RWPE2 (cell line): ENCODE results near the gene TRAF1.

Source experiments
- ATAC-seq: fragments of 200-7000 bp; cut with Tn5 transposase; 3 replicates; pipeline ENCODE4 v1.9.1; 2021; ENCODE audit warnings: low read depth
- DNase-seq: peaks from one replicate; pipeline ENCODE4 v3.0.0-alpha.2; 2020; ENCODE audit warnings: low spot score
- H3K27ac ChIP-seq: fragments of 450-650 bp; 2 replicates; pipeline ENCODE4 v1.5.1; 2017; ENCODE audit warnings: mild to moderate bottlenecking; ENCODE audit not compliant: poor library complexity, severe bottlenecking
- H3K27me3 ChIP-seq: fragments of 250-450 bp; sonication (Bioruptor Pico); 2 replicates; pipeline ENCODE4 v1.5.1; 2021; ENCODE audit warnings: mild to moderate bottlenecking, moderate library complexity; ENCODE audit not compliant: insufficient read depth, poor library complexity, severe bottlenecking
- H3K36me3 ChIP-seq: fragments of 250-450 bp; sonication (Bioruptor Pico); 2 replicates; pipeline ENCODE4 v1.5.1; 2020; ENCODE audit warnings: low read depth, mild to moderate bottlenecking, moderate library complexity
- H3K4me1 ChIP-seq: fragments of 250-450 bp; sonication (Bioruptor Pico); 2 replicates; pipeline ENCODE4 v1.5.1; 2021; ENCODE audit warnings: mild to moderate bottlenecking, moderate library complexity; ENCODE audit not compliant: insufficient read depth, poor library complexity, severe bottlenecking
- H3K4me3 ChIP-seq: fragments of 250-450 bp; sonication (Bioruptor Pico); 2 replicates; pipeline ENCODE4 v1.5.1; 2021; ENCODE audit warnings: mild to moderate bottlenecking, moderate library complexity; ENCODE audit not compliant: severe bottlenecking
- H3K9me3 ChIP-seq: fragments of 250-450 bp; sonication (Bioruptor Pico); 2 replicates; pipeline ENCODE4 v1.5.1; 2021; ENCODE audit warnings: mild to moderate bottlenecking, moderate library complexity; ENCODE audit not compliant: severe bottlenecking
- CTCF ChIP-seq: fragments of 450-650 bp; IDR thresholded peaks from one replicate; pipeline ENCODE4 v1.5.1; 2017; ENCODE audit warnings: mild to moderate bottlenecking, moderate library complexity; ENCODE audit not compliant: poor library complexity, severe bottlenecking

TRAF1 gene

DNA sequence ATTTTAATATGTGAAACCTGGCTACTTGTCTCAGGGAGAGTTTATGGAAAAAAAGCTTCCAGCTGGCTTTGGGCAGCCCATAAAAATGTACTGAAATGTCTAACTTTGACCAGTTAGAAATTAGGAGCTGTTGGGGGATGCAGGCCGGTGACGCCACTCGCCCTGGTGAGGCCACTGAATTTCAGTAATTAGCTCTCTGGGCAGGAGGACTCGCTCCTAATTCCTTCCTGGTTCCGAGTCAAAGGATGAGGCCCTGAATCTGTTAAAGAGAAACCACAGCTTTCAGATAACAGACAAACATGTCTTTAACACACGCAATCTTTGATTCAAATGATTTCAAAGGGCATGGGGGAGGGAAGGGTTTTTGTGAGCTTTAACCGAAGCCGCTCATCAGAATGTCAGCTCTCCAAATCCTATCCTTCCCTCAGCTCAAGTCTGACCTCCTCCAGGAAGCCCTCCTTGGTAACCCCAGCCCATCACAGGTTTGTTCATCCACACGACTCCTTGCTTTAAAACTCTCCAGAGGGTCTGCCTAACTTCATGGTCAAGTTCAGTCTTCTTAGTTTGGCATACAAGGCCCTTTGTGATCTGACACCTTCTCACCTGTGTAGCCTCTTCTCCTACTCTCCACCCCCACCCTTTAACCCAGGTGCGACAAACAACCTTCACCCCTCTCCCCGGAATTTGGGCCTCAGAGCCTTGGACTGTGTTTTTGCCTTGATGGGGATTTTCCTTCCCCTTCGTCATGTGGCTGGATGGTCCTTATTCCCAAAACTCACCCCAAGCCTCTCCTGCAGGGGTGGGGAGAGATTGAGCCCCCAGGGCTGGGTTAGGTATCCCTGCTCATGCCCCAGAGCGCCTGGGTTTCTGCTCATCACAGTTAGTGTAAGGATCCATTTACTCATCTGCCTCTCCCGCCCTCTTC is 36.0 kb downstream of the TRAF1 start:
- Histone ChIP-seq H3K4me1 (no peaks in the 10 kb centered on the region), H3K9me3 (no peaks in the 10 kb centered on the region), H3K4me3 (no peak overlapping the region), H3K36me3 (no peaks in the 10 kb centered on the region), H3K27me3 (no peaks in the 10 kb centered on the region), H3K27ac (no peak overlapping the region)
- no peak for TF ChIP-seq CTCF
- ATAC-seq = no peak
- no peak for DNase-seq

- H3K27me3 ChIP-seq = no peaks in the 10 kb centered on the region
- no peak overlapping the region for H3K27ac ChIP-seq
- no peaks in the 10 kb centered on the region for H3K36me3 ChIP-seq
- DNase-seq (no peak), ATAC-seq (no peak)
- H3K4me1 ChIP-seq = no peaks in the 10 kb centered on the region
- no peaks in the 10 kb centered on the region for H3K9me3 ChIP-seq
- no peak for TF ChIP-seq CTCF
- H3K4me3 ChIP-seq = no peak overlapping the region
These were observed 36.9 kb downstream of the TRAF1 start for GRCh38 chr9:120889606-120890271.

GRCh38 chr9:120888626-120889025 is 38.0 kb downstream of the TRAF1 start:
- Histone ChIP-seq H3K4me3 (no peak overlapping the region), H3K9me3 (no peaks in the 10 kb centered on the region), H3K4me1 (no peaks in the 10 kb centered on the region)

DNA sequence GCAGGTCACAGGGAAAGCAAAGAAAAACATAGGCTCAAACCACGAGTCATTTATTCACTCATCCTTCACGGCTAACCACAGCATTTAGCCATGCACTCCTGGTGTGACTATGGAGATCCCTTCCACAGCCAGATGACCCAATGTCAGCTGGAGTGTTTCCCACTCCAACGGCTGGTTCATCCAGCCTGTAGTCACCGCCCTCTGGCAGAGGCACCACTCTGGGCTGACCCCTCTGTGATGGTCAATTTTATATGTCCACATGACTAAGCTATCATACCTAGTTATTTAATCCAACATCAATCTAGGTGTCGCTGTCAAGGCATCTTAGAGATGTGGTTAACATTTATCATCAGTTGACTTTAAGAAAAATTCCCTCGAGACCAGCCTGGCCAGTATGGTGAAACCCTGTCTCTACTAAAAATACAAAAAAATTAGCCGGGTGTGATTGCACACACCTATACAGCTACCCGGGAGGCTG is 40.1 kb downstream of the TRAF1 start:
- Histone ChIP-seq H3K36me3 (no peaks in the 10 kb centered on the region), H3K4me1 (no peaks in the 10 kb centered on the region), H3K27ac (no peak overlapping the region), H3K27me3 (no peaks in the 10 kb centered on the region), H3K4me3 (no peak overlapping the region), H3K9me3 (peaks cover 2% of the 10 kb centered on the region)
- DNase-seq (no peak), ATAC-seq (peak; percentile 29; the same call in 1 of the 3 replicates)
- TF ChIP-seq CTCF = no peak

More at GRCh38 chr9:120888626-120889025, 38.0 kb downstream of the TRAF1 start:
- no peak for DNase-seq
- Histone ChIP-seq H3K27me3 (no peaks in the 10 kb centered on the region), H3K36me3 (no peaks in the 10 kb centered on the region), H3K27ac (no peak overlapping the region)
- TF ChIP-seq CTCF = no peak
- ATAC-seq = no peak
